Naive B cell (primary cell): ENCODE data around the gene ITPR3. TPM values are rescaled to one million over a fixed set of nuclear protein-coding genes. Genes with fewer than 3 reads are reported as not detected.

Source experiments
- ATAC-seq, 2 donors: fragments of 150-1000 bp; cut with Tn5 transposase; 2 replicates each; pipeline ENCODE4 v1.10.0; 2021; ENCODE audit warnings: low read depth in 2 of 2, mild to moderate bottlenecking in 2 of 2, moderate library complexity in 2 of 2
- DNase-seq: peaks from one replicate; pipeline ENCODE4 v3.0.0; 2022
- H3K27ac Mint-ChIP-seq, 6 donors: one replicate each; pipeline ENCODE4 v1.8.0; 2020 to 2022; ENCODE audit warnings: mild to moderate bottlenecking in 6 of 6, mixed read lengths in 6 of 6, moderate library complexity in 5 of 6, inconsistent platforms in 2 of 6
- H3K27me3 Mint-ChIP-seq, 3 donors: one replicate each; pipeline ENCODE4 v1.8.0; 2021 to 2022; ENCODE audit warnings: mixed read lengths in 3 of 3, mild to moderate bottlenecking in 1 of 3
- H3K36me3 Mint-ChIP-seq, 2 donors: one replicate each; pipeline ENCODE4 v1.8.0; 2020 to 2022; ENCODE audit warnings: mixed read lengths in 2 of 2, inconsistent platforms in 1 of 2, mild to moderate bottlenecking in 1 of 2
- H3K4me1 Mint-ChIP-seq, 3 donors: one replicate each; pipeline ENCODE4 v1.8.0; 2020 to 2022; ENCODE audit warnings: mixed read lengths in 3 of 3, inconsistent platforms in 1 of 3, mild to moderate bottlenecking in 1 of 3, moderate library complexity in 1 of 3
- H3K4me3 Mint-ChIP-seq, 8 donors: one replicate each; pipeline ENCODE4 v1.8.0; 2020 to 2022; ENCODE audit warnings: mild to moderate bottlenecking in 8 of 8, mixed read lengths in 8 of 8, moderate library complexity in 8 of 8, inconsistent platforms in 2 of 8
- H3K9me3 Mint-ChIP-seq, 7 donors: one replicate each; pipeline ENCODE4 v1.8.0; 2020 to 2022; ENCODE audit warnings: mixed read lengths in 7 of 7, mild to moderate bottlenecking in 5 of 7, inconsistent platforms in 2 of 7, moderate library complexity in 1 of 7
- polyA plus RNA-seq, 6 donors: library from polyadenylated mRNA; unstranded; fragments of 300-500 nt; fragmentation: Illumina TruSeq; gene quantifications; one replicate each; pipeline ENCODE4 v1.2.3, GENCODE V29; 2021; ENCODE audit warnings: low read depth in 6 of 6

Gene ITPR3
- polyA plus RNA-seq, 6 donors from 2014 or later = 0.22 to 6.4 (median 1.7) TPM

- ATAC-seq (no peak), DNase-seq (no peak)
- Mint-ChIP-seq H3K27ac (peak overlapping the region in 2 of 6 donors; percentile 70 to 73), H3K27me3 (no peaks in the 10 kb centered on the region), H3K4me1 (peaks cover 45 to 73% (median 52%) of the 10 kb centered on the region in 3 donors), H3K9me3 (no peaks in the 10 kb centered on the region), H3K36me3 (peaks cover 13 to 14% of the 10 kb centered on the region in 2 donors), H3K4me3 (no peak overlapping the region)
Observed at GRCh38 chr6:33639559-33639958, 18.4 kb downstream of the ITPR3 start.

GRCh38 chr6:33640361-33640760 is 19.2 kb downstream of the ITPR3 start:
- H3K4me1 Mint-ChIP-seq = peaks cover 37 to 65% (median 45%) of the 10 kb centered on the region in 3 donors
- no peak for DNase-seq
- H3K27me3 Mint-ChIP-seq = no peaks in the 10 kb centered on the region
- peaks cover 13 to 14% of the 10 kb centered on the region in 2 donors for H3K36me3 Mint-ChIP-seq
- no peak for ATAC-seq
- H3K9me3 Mint-ChIP-seq = no peaks in the 10 kb centered on the region
- H3K4me3 Mint-ChIP-seq = no peak overlapping the region
- peak overlapping the region in 1 of 6 donors; percentile 20 for H3K27ac Mint-ChIP-seq

- peaks cover 14 to 16% of the 10 kb centered on the region in 2 donors for H3K36me3 Mint-ChIP-seq
- H3K4me3 Mint-ChIP-seq = no peak overlapping the region
- ATAC-seq = no peak
- peaks cover 34 to 62% (median 43%) of the 10 kb centered on the region in 3 donors for H3K4me1 Mint-ChIP-seq
- peak overlapping the region in 1 of 6 donors; percentile 22 for H3K27ac Mint-ChIP-seq
- no peaks in the 10 kb centered on the region for H3K9me3 Mint-ChIP-seq
- no peaks in the 10 kb centered on the region for H3K27me3 Mint-ChIP-seq
- DNase-seq = no peak
Observed at GRCh38 chr6:33641144-33641543, 20.0 kb downstream of the ITPR3 start.

- Mint-ChIP-seq H3K9me3 (no peaks in the 10 kb centered on the region), H3K4me1 (peaks cover 30 to 62% (median 43%) of the 10 kb centered on the region in 3 donors), H3K36me3 (peaks cover 13 to 14% of the 10 kb centered on the region in 2 donors), H3K4me3 (no peak overlapping the region), H3K27ac (peak overlapping the region in 3 of 6 donors; percentile 22 to 88 (median 65)), H3K27me3 (no peaks in the 10 kb centered on the region)
- ATAC-seq = no peak
- no peak for DNase-seq
Observed at GRCh38 chr6:33641602-33642001, 20.5 kb downstream of the ITPR3 start.

- Mint-ChIP-seq H3K27ac (peak overlapping the region in 2 of 6 donors; percentile 32 to 51), H3K4me3 (no peak overlapping the region), H3K36me3 (peaks cover 12 to 14% of the 10 kb centered on the region in 2 donors), H3K9me3 (no peaks in the 10 kb centered on the region), H3K4me1 (peaks cover 24 to 61% (median 44%) of the 10 kb centered on the region in 3 donors), H3K27me3 (no peaks in the 10 kb centered on the region)
- no peak for ATAC-seq
- DNase-seq = no peak
Observed at GRCh38 chr6:33642897-33643296, 21.8 kb downstream of the ITPR3 start.

- no peak overlapping the region for H3K4me3 Mint-ChIP-seq
- no peaks in the 10 kb centered on the region for H3K9me3 Mint-ChIP-seq
- H3K27ac Mint-ChIP-seq = peak overlapping the region in 5 of 6 donors; percentile 16 to 77 (median 56)
- H3K27me3 Mint-ChIP-seq = no peaks in the 10 kb centered on the region
- ATAC-seq (no peak), DNase-seq (no peak)
- H3K4me1 Mint-ChIP-seq = peaks cover 29 to 32% (median 29%) of the 10 kb centered on the region in 3 donors
- peaks cover 0 to 7% of the 10 kb centered on the region in 2 donors for H3K36me3 Mint-ChIP-seq
Observed at GRCh38 chr6:33651403-33651802, 30.3 kb downstream of the ITPR3 start.

- no peak for ATAC-seq
- no peak for DNase-seq
- Mint-ChIP-seq H3K27me3 (no peaks in the 10 kb centered on the region), H3K4me1 (peaks cover 27 to 30% (median 29%) of the 10 kb centered on the region in 3 donors), H3K36me3 (peaks cover 0 to 7% of the 10 kb centered on the region in 2 donors), H3K27ac (peak overlapping the region in 5 of 6 donors; percentile 21 to 83 (median 66)), H3K4me3 (no peak overlapping the region), H3K9me3 (no peaks in the 10 kb centered on the region)
Observed at GRCh38 chr6:33652002-33652401, 30.9 kb downstream of the ITPR3 start.

GRCh38 chr6:33654831-33655554 is 33.9 kb downstream of the ITPR3 start:
- ATAC-seq (no peak), DNase-seq (no peak)
- no peaks in the 10 kb centered on the region for H3K27me3 Mint-ChIP-seq
- peaks cover 0 to 7% of the 10 kb centered on the region in 2 donors for H3K36me3 Mint-ChIP-seq
- H3K4me1 Mint-ChIP-seq = peaks cover 21 to 24% (median 23%) of the 10 kb centered on the region in 3 donors
- no peak overlapping the region for H3K4me3 Mint-ChIP-seq
- no peaks in the 10 kb centered on the region for H3K9me3 Mint-ChIP-seq
- peak overlapping the region in 2 of 6 donors; percentile 38 to 84 for H3K27ac Mint-ChIP-seq

- H3K4me3 Mint-ChIP-seq = no peak overlapping the region
- ATAC-seq (no peak), DNase-seq (no peak)
- peaks cover 10 to 21% (median 16%) of the 10 kb centered on the region in 3 donors for H3K4me1 Mint-ChIP-seq
- H3K27me3 Mint-ChIP-seq = no peaks in the 10 kb centered on the region
- peaks cover 0 to 6% of the 10 kb centered on the region in 2 donors for H3K36me3 Mint-ChIP-seq
- H3K9me3 Mint-ChIP-seq = no peaks in the 10 kb centered on the region
- H3K27ac Mint-ChIP-seq = no peak overlapping the region
Observed at GRCh38 chr6:33656844-33657243, 35.7 kb downstream of the ITPR3 start.

GRCh38 chr6:33658982-33659689 is 38.0 kb downstream of the ITPR3 start:
- H3K4me3 Mint-ChIP-seq = no peak overlapping the region
- no peaks in the 10 kb centered on the region for H3K9me3 Mint-ChIP-seq
- H3K4me1 Mint-ChIP-seq = peaks cover 3 to 12% (median 11%) of the 10 kb centered on the region in 3 donors
- H3K27me3 Mint-ChIP-seq = no peaks in the 10 kb centered on the region
- peak overlapping the region in 1 of 6 donors; percentile 74 for H3K27ac Mint-ChIP-seq
- H3K36me3 Mint-ChIP-seq = peaks cover 0 to 11% of the 10 kb centered on the region in 2 donors
- ATAC-seq (no peak), DNase-seq (no peak)

GRCh38 chr6:33659986-33660385 is 38.9 kb downstream of the ITPR3 start:
- ATAC-seq = no peak
- Mint-ChIP-seq H3K4me1 (peaks cover 0 to 8% (median 7%) of the 10 kb centered on the region in 3 donors), H3K27ac (peak overlapping the region in 3 of 6 donors; percentile 74 to 88 (median 81)), H3K4me3 (no peak overlapping the region), H3K27me3 (no peaks in the 10 kb centered on the region), H3K36me3 (peaks cover 0 to 11% of the 10 kb centered on the region in 2 donors), H3K9me3 (no peaks in the 10 kb centered on the region)
- no peak for DNase-seq

- no peak overlapping the region for H3K27ac Mint-ChIP-seq
- peaks cover 0 to 8% (median 7%) of the 10 kb centered on the region in 3 donors for H3K4me1 Mint-ChIP-seq
- H3K27me3 Mint-ChIP-seq = no peaks in the 10 kb centered on the region
- ATAC-seq (no peak), DNase-seq (no peak)
- H3K9me3 Mint-ChIP-seq = no peaks in the 10 kb centered on the region
- H3K36me3 Mint-ChIP-seq = peaks cover 0 to 11% of the 10 kb centered on the region in 2 donors
- H3K4me3 Mint-ChIP-seq = no peak overlapping the region
Observed at GRCh38 chr6:33661106-33661838, 40.1 kb downstream of the ITPR3 start.

GRCh38 chr6:33662318-33662717 is 41.2 kb downstream of the ITPR3 start:
- H3K9me3 Mint-ChIP-seq = no peaks in the 10 kb centered on the region
- ATAC-seq = no peak
- peaks cover 0 to 8% (median 7%) of the 10 kb centered on the region in 3 donors for H3K4me1 Mint-ChIP-seq
- H3K4me3 Mint-ChIP-seq = no peak overlapping the region
- H3K36me3 Mint-ChIP-seq = peaks cover 0 to 11% of the 10 kb centered on the region in 2 donors
- DNase-seq = no peak
- H3K27ac Mint-ChIP-seq = no peak overlapping the region
- no peaks in the 10 kb centered on the region for H3K27me3 Mint-ChIP-seq
